IPS-NIHi7 (cell line): ENCODE data around the gene KRTAP4-12.
"Not testable (repeated sequence)": the region's sequence is repeated elsewhere in the genome, so short reads cannot be mapped to it uniquely, and the experiment has no call there.

Experiments
- DNase-seq: peaks from one replicate; pipeline ENCODE4 v3.0.0; 2012; ENCODE audit warnings: mixed read lengths; ENCODE audit errors: extremely low spot score

Gene KRTAP4-12

GRCh38 chr17:41096055-41096454, 27.9 kb downstream of the KRTAP4-12 start:
- DNase-seq, result no peak

- not testable (repeated sequence) for DNase-seq
Measured at GRCh38 chr17:41088760-41089352, 35.1 kb downstream of the KRTAP4-12 start.

GRCh38 chr17:41084100-41084856, 39.7 kb downstream of the KRTAP4-12 start, which contains the start of gene KRTAP4-7:
KRTAP4-7 (plus strand) TSS chr17:41084150; CDS start chr17:41084207, 57 bp downstream.
- not testable (repeated sequence) for DNase-seq

- DNase-seq, result not testable (repeated sequence)
Measured at GRCh38 chr17:41083427-41083826, 40.6 kb downstream of the KRTAP4-12 start.

GRCh38 chr17:41082626-41083025, 41.4 kb downstream of the KRTAP4-12 start:
- no peak for DNase-seq

- DNase-seq, result no peak
Measured at GRCh38 chr17:41076788-41077187, 47.2 kb downstream of the KRTAP4-12 start.

- DNase-seq, result no peak
Measured at GRCh38 chr17:41073676-41074075, 50.3 kb downstream of the KRTAP4-12 start.
